ENCODE data around the gene MORN1. TPM values are rescaled to one million over a fixed set of nuclear protein-coding genes. Genes with fewer than 3 reads are reported as not detected.

MORN1 gene
- total RNA-seq, 4 donors from 2014 or later = 4.9 to 21.5 (median 15.9) TPM

GRCh38 chr1:2432441-2432844 is 41.1 kb upstream of the MORN1 start:
- peaks cover 0 to 10% (median 0%) of the 10 kb centered on the region in 4 donors for H3K9me3 ChIP-seq
- TF ChIP-seq POLR2A (IDR thresholded peaks at IDR 0.05) = no peak
- TF ChIP-seq CTCF (IDR thresholded peaks at IDR 0.05) = no peak
- H3K36me3 ChIP-seq = no peaks in the 10 kb centered on the region
- H3K27me3 ChIP-seq = no peaks in the 10 kb centered on the region
- DNase-seq = no peak
- H3K27ac ChIP-seq = no peak overlapping the region
- no peaks in the 10 kb centered on the region for H3K4me1 ChIP-seq
- H3K4me3 ChIP-seq = no peak overlapping the region

GRCh38 chr1:2431518-2431917 is 40.2 kb upstream of the MORN1 start:
- no peaks in the 10 kb centered on the region for H3K4me1 ChIP-seq
- DNase-seq = no peak
- no peak overlapping the region for H3K4me3 ChIP-seq

GRCh38 chr1:2431103-2431502 is 39.7 kb upstream of the MORN1 start:
- Histone ChIP-seq H3K27me3 (no peaks in the 10 kb centered on the region), H3K4me3 (no peak overlapping the region), H3K4me1 (no peaks in the 10 kb centered on the region), H3K27ac (no peak overlapping the region), H3K36me3 (no peaks in the 10 kb centered on the region), H3K9me3 (peaks cover 0 to 10% (median 0%) of the 10 kb centered on the region in 4 donors)
- TF ChIP-seq POLR2A (IDR thresholded peaks at IDR 0.05) = no peak
- TF ChIP-seq CTCF (IDR thresholded peaks at IDR 0.05) = no peak
- DNase-seq = no peak

More at GRCh38 chr1:2431518-2431917, 40.2 kb upstream of the MORN1 start:
- no peaks in the 10 kb centered on the region for H3K36me3 ChIP-seq
- no peaks in the 10 kb centered on the region for H3K27me3 ChIP-seq
- no peak overlapping the region for H3K27ac ChIP-seq
- peaks cover 0 to 10% (median 0%) of the 10 kb centered on the region in 4 donors for H3K9me3 ChIP-seq
- TF ChIP-seq CTCF (IDR thresholded peaks at IDR 0.05) = no peak
- TF ChIP-seq POLR2A (IDR thresholded peaks at IDR 0.05) = no peak

GRCh38 chr1:2430592-2430973 is 39.2 kb upstream of the MORN1 start:
- TF ChIP-seq CTCF (IDR thresholded peaks at IDR 0.05) (no peak), POLR2A (IDR thresholded peaks at IDR 0.05) (peak in 1 of 2 donors; percentile 17)
- no peaks in the 10 kb centered on the region for H3K4me1 ChIP-seq
- peak overlapping the region in 2 of 4 donors; percentile 27 to 77 for H3K27ac ChIP-seq
- H3K36me3 ChIP-seq = no peaks in the 10 kb centered on the region
- peak in 2 of 3 donors; percentile 77 to 80 for DNase-seq
- no peak overlapping the region for H3K4me3 ChIP-seq
- H3K9me3 ChIP-seq = peaks cover 0 to 10% (median 0%) of the 10 kb centered on the region in 4 donors
- no peaks in the 10 kb centered on the region for H3K27me3 ChIP-seq

GRCh38 chr1:2429780-2430591 is 38.6 kb upstream of the MORN1 start:
- DNase-seq = no peak
- Histone ChIP-seq H3K4me1 (no peaks in the 10 kb centered on the region), H3K4me3 (no peak overlapping the region), H3K27me3 (no peaks in the 10 kb centered on the region), H3K36me3 (no peaks in the 10 kb centered on the region), H3K27ac (peak overlapping the region in 2 of 4 donors; percentile 27 to 77), H3K9me3 (peaks cover 0 to 10% (median 0%) of the 10 kb centered on the region in 4 donors)
- peak in 4 of 6 experiments; percentile 31 to 63 (median 44) for TF ChIP-seq CTCF (IDR thresholded peaks at IDR 0.05)
- TF ChIP-seq POLR2A (IDR thresholded peaks at IDR 0.05) = no peak
